ENCODE measurements around the gene C7orf25.

- TF ChIP-seq CTCF (IDR thresholded peaks at IDR 0.05), result no peak
- TF ChIP-seq POLR2A (IDR thresholded peaks at IDR 0.05), result no peak
Observed at GRCh38 chr7:42893346-42894240, 18.3 kb downstream of the C7orf25 start.
